Stimulated activated CD4-positive, alpha-beta T cell treated with anti-CD3 and anti-CD28 coated beads, Interleukin-1b, Interleukin-23, amount 100 ng/mL, for 24 hours (primary cell): Measurements from ENCODE around the gene PRX.
"Not testable (repeated sequence)": the region's sequence is repeated elsewhere in the genome, so short reads cannot be mapped to it uniquely, and the experiment has no call there.

Experiments
- DNase-seq, 4 experiments: peaks; one replicate each; pipeline ENCODE4 v3.0.0-alpha.2; 2020; ENCODE audit warnings: low read depth in 4 of 4, low spot score in 1 of 4

The PRX gene

DNA sequence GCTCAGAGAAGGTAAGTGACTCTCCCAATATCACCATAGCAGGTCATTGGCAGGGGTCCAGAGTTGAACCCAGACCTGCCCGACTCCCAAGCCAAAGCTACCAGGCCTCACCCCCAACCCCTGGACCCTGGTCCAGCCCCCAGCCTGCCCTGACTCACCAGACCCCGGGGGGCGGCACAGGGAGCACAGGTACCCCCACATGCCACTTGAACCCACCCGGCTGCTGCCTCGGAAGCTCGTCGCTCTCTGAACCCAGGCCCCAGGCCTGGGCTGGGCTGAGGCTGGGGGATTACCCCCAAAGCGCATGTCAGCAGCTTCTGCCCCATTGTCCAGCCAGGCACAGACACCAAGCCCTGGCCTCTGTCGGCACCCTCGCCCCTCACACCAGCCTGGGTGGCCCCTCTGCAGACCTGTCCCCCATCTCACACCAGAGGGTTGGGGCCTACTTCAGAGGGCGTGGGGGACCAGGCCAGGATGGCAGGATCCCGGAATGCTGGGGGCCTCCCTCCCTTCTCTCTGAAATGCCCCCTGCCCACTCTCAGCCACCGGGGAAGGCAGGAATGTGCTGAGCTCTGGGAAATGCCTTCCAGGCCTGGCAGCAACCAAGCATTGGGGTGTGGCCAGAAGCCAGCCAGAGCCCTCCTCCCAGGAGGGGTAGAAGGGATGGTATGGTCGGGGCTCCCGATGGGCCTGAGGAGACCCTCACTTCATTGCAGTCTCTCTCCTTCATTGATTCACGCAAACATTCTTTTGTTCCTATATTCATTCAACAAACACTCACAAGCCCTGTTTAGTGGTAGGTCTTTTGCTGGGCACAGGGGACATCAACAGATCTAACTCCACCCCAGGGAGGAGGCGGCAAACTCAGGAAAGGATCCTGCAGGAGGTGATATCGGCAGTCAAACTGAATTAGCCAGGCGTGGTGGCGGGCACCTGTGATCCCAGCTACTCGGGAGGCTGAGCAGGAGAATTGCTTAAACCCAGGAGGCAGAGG lies 1.7 kb upstream of the PRX start:
- DNase-seq, result no peak

- DNase-seq, result no peak
These were observed 312 bp downstream of the PRX start for GRCh38 chr19:40412866-40413265.

DNA sequence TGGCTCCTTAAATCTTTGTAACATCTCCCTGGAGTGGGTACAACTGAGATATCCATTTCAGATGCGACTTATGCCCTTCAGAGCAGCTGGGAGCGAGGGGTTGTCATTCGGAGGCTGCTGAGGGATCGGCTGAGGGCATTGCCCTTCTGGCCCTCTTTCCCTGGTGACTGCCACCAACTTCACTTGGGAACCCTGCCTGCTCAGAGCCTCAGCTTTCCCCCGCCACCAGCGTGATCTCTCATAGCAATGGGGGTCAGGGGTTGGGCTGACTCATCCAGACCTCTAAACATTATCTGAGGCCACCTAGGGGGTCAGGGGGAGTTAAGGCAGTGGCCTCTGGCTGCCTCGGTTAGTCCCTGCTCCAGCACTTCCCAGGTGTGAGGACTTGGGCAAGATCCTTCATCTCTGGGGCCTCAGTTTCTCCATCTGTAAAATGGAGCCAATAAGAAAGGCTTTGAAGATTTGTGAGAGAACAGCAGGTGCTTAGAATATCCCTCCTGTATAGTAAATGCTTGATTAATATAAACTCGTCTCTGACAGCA lies 1.1 kb downstream of the PRX start:
- DNase-seq, result no peak

DNA sequence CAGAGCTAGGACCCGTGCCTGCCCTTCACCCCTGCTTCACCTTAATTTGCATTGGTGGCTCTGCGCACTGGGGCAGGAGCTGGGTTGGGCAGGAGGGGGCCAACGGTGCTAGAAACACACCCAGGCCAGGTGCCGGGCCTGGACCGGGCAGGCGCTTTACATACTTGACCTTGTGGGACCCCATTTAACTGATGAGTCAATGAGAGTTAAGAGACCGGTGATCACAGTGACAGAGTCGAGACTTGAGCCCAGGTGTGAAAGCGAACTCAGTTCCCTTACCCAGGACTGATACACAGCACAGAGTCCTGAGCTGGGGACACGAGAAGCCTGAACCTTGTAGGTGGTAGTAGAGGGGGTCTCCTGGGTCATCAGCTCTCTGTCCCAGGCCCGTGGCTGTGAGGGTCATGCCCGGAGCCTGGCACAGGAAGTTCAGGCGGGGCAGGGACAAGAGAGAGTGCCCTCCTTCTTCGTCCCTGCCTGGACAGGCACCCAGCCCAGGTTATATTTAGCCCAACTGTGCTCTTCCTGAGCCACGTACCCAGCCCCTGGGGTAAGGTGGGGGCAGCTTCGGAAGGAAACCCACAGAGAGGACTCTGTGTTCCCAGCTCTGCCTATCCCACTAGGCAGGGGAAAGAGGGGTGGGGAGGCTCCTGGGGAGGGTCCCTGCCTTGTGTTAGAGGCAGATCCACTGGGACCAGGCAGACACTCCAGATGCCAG lies 1.9 kb downstream of the PRX start:
- DNase-seq, result no peak

- DNase-seq, result no peak
These were observed 3.2 kb downstream of the PRX start for GRCh38 chr19:40410030-40410389.

- not testable (repeated sequence) for DNase-seq
These were observed 4.6 kb downstream of the PRX start for GRCh38 chr19:40408598-40408925.

DNA sequence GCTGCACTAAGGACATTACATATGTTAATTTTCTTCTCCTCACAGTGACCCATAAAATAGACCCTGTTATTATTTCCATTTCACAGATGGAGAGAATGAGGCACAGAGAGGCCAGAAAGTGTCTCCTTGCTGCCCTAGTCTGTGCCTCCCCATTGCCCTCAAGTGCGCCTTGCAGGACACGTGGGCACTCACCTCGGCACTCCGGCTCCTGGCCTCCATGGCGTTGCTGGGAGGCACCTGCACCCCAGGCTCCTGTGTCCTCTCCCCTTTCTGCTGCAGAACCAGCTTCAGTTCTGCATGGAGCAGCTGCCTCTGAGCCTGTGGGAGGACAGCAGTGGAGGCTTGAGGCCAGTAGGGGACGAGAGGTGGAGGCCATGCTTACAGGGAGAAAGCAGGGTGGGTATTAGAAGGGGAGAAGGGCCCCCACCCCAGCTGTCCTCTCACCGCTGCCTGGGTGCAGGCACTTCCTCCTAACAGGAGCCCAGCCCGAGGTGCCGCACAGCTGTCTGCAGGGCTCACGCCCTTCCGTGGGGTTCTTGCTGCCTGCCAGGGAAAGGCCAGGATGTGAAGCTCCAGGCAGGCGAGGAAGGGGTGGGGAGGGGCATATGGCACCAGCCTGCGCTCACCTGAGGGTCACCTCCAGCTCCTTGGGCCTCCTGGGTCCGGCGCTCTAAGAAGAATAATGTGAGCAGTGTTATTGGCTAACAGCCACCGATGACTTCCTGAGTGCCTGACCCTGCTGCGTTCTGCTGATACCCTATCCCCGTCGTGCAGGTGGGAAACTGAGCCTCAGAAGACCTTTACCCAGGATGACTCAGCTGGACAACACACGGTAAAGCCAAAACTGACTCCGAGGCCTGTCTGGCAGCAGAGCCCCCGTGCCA lies 5.2 kb downstream of the PRX start:
- no peak for DNase-seq

GRCh38 chr19:40403262-40403984 lies 9.8 kb downstream of the PRX start:
- DNase-seq, result peak; percentile 37 to 85 (median 62)

DNA sequence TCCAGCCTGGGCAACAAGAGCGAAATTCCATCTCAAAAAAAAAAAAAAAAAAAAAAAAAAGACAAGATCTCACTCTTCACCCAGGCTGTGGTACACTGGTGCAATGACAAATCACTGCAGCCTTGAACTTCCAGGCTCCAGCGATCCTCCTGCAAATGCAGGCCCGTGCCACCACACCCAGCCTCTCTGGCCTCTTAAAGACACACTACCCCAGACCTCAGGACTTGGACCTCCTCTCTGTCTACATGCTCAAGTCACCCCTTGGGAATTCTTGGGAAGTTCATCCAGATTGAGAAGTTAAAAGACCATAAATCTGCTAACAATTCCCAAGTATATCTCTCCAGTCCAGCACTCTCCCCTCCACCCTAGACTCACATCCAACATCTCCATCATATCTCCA lies 12.6 kb downstream of the PRX start:
- no peak for DNase-seq

- DNase-seq, result peak in 3 of 4 experiments; percentile 22 to 56 (median 48)
These were observed 14.6 kb downstream of the PRX start for GRCh38 chr19:40398417-40399131.

DNA sequence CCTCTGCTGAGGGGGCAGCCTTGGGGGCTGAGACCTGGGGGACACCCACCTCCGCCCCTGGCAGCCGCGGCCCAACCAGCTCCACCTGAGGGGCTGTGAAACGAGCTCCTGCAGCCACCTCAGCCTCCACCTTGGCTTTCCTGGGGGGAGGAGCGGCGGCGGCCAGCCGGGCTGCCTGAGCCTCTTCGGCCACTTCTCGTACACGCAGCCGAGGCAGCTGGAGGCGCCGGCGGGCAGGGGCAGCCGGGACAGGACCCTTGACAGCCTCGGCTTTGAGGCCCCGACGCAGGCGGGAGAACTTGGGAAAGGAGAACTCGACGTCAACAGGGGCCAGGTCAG lies 15.6 kb downstream of the PRX start:
- no peak for DNase-seq

DNA sequence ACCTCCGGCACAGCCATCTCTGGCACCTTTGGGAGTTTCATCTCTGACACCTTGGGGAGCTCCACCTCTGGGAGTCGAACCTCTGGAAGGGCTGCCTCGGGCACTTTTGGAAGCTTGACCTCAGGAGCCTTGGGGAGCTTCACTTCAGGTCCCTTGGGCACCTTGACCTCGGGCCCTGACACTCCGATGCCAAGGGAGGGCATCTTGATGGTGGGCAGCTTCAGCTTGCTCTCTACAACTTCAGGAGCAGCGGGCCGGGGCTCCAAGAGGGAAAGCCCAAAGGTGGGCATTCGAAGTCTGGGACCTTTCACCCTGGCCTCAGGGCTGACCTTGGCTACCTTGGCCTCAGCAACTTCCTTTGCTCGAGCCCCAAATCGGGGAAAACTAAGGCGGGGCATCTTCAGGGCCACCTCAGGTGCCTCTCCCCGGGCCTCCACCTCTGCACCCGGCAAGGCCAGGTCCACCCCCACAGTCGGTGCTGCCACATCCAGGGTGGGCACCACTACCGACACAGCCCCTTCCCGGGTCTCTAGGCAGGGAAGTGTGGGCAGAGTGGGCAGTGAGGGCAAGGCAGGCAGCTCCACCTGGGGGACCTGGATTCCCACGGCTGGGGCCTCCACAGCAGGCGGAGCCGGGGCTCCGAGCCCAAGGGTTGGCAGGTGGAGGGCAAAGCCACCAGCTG lies 16.2 kb downstream of the PRX start:
- no peak for DNase-seq

GRCh38 chr19:40395956-40396355 lies 17.2 kb downstream of the PRX start:
- DNase-seq, result no peak

GRCh38 chr19:40394816-40395210 lies 18.4 kb downstream of the PRX start:
- DNase-seq, result no peak

- no peak for DNase-seq
These were observed 19.0 kb downstream of the PRX start for GRCh38 chr19:40393894-40394815.

GRCh38 chr19:40392894-40393517 lies 20.2 kb downstream of the PRX start:
- no peak for DNase-seq

GRCh38 chr19:40392123-40392522 lies 21.1 kb downstream of the PRX start:
- DNase-seq, result no peak
